Neural cell (in vitro differentiated cells): Measurements from ENCODE around the gene AGBL4. TPM values are rescaled to one million over a fixed set of nuclear protein-coding genes. Genes with fewer than 3 reads are reported as not detected.

Source experiments
- H2AFZ ChIP-seq: fragments of 200-600, 300-800 bp; sonication (generic), shearing (Covaris generic); 2 replicates; pipeline ENCODE4 v1.6.0; 2014; ENCODE audit warnings: low read depth, mild to moderate bottlenecking, antibody characterized with exemption, low read length, moderate library complexity
- H3F3A ChIP-seq: fragments of 200-600 bp; shearing (Covaris generic); 2 replicates; pipeline ENCODE4 v1.6.1; 2016; ENCODE audit warnings: mild to moderate bottlenecking, moderate library complexity, mixed read lengths, antibody characterized with exemption, low read length; ENCODE audit not compliant: insufficient read depth, poor library complexity, severe bottlenecking
- H3K27ac ChIP-seq: fragments of 200-600, 300-800 bp; sonication (generic), shearing (Covaris generic); 2 replicates; pipeline ENCODE4 v1.5.1; 2014; ENCODE audit warnings: mild to moderate bottlenecking, low read length, moderate library complexity
- H3K27me3 ChIP-seq: fragments of 300-800, 200-600 bp; sonication (generic), shearing (Covaris generic); 2 replicates; pipeline ENCODE4 v1.6.0; 2014; ENCODE audit warnings: mild to moderate bottlenecking, low read depth, low read length, moderate library complexity; ENCODE audit not compliant: insufficient read depth
- H3K36me3 ChIP-seq: fragments of 300-800, 200-600 bp; sonication (generic), shearing (Covaris generic); 2 replicates; pipeline ENCODE4 v1.5.1; 2014; ENCODE audit warnings: mild to moderate bottlenecking, antibody characterized with exemption, low read length, moderate library complexity; ENCODE audit not compliant: insufficient read depth
- H3K4me2 ChIP-seq: fragments of 300-800, 200-600 bp; sonication (generic), shearing (Covaris generic); 2 replicates; pipeline ENCODE4 v1.6.0; 2014; ENCODE audit warnings: mild to moderate bottlenecking, low read length
- H3K4me3 ChIP-seq: fragments of 300-800, 200-600 bp; sonication (generic), shearing (Covaris generic); 2 replicates; pipeline ENCODE4 v1.5.1; 2014; ENCODE audit warnings: mild to moderate bottlenecking, low read length, moderate library complexity
- H3K79me2 ChIP-seq: fragments of 200-600 bp; shearing (Covaris generic); replicated peaks from 2 replicates; pipeline ENCODE4 v1.6.0; 2014; ENCODE audit warnings: mild to moderate bottlenecking, low read length, moderate library complexity; ENCODE audit not compliant: insufficient read depth
- H3K9ac ChIP-seq: fragments of 300-800, 200-600 bp; sonication (generic), shearing (Covaris generic); 2 replicates; pipeline ENCODE4 v1.6.1; 2016; ENCODE audit warnings: mild to moderate bottlenecking, low read length, mixed read lengths
- H3K9me2 ChIP-seq: fragments of 200-600 bp; shearing (Covaris generic); 2 replicates; pipeline ENCODE4 v1.6.1; 2016; ENCODE audit warnings: mild to moderate bottlenecking, low read length, mixed read lengths; ENCODE audit not compliant: insufficient read depth
- H3K9me3 ChIP-seq: fragments of 200-600, 300-800 bp; sonication (generic), shearing (Covaris generic); 2 replicates; pipeline ENCODE4 v1.6.1; 2016; ENCODE audit warnings: mild to moderate bottlenecking, mixed run types, low read length, moderate library complexity, mixed read lengths
- H4K20me1 ChIP-seq: fragments of 200-600 bp; shearing (Covaris generic); 2 replicates; pipeline ENCODE4 v1.6.1; 2016; ENCODE audit warnings: mild to moderate bottlenecking, mixed run types; ENCODE audit not compliant: insufficient read depth
- EP300 ChIP-seq: fragments of 450-650 bp; conservative IDR thresholded peaks from 2 replicates; pipeline ENCODE4 v1.6.1; 2014; ENCODE audit warnings: antibody characterized with exemption, mild to moderate bottlenecking, moderate library complexity; ENCODE audit not compliant: poor library complexity, severe bottlenecking
- EZH2 ChIP-seq: fragments of 200-600, 300-800 bp; shearing (Covaris generic), sonication (generic); IDR thresholded peaks from 2 replicates; pipeline ENCODE4 v1.6.1; 2014; ENCODE audit warnings: antibody characterized with exemption, low read length, borderline replicate concordance, mild to moderate bottlenecking; ENCODE audit not compliant: insufficient read depth, poor library complexity, severe bottlenecking
- MXI1 ChIP-seq: fragments of 450-650 bp; conservative IDR thresholded peaks from 2 replicates; pipeline ENCODE4 v1.6.1; 2014; ENCODE audit warnings: antibody characterized with exemption, mild to moderate bottlenecking; ENCODE audit not compliant: poor library complexity, severe bottlenecking
- POLR2AphosphoS5 ChIP-seq: IDR thresholded peaks from 2 replicates; pipeline ENCODE4 v1.6.1; 2012
- RAD21 ChIP-seq: fragments of 450-650 bp; conservative IDR thresholded peaks from 2 replicates; pipeline ENCODE4 v1.6.1; 2014; ENCODE audit warnings: antibody characterized with exemption, mild to moderate bottlenecking, moderate library complexity
- SMC3 ChIP-seq: fragments of 450-650 bp; conservative IDR thresholded peaks from 2 replicates; pipeline ENCODE4 v1.6.1; 2014; ENCODE audit warnings: antibody characterized with exemption, mild to moderate bottlenecking, moderate library complexity; ENCODE audit not compliant: poor library complexity
- TAF1 ChIP-seq: IDR thresholded peaks from 2 replicates; pipeline ENCODE4 v1.6.1; 2012; ENCODE audit warnings: low read depth
- polyA plus RNA-seq: library from polyadenylated mRNA; depleted of rRNA; stranded (reverse); fragments of >200 nt; gene quantifications from 2 replicates; pipeline ENCODE4 v1.2.3, GENCODE V29; 2014
- TF ChIP-seq, protein P1 (sequence below): IDR thresholded peaks from 2 replicates; pipeline ENCODE4 v1.6.1; 2012; ENCODE audit warnings: borderline replicate concordance
- TF ChIP-seq, protein P2 (sequence below): fragments of 450-650 bp; IDR thresholded peaks from 2 replicates; pipeline ENCODE4 v1.5.1; 2014; ENCODE audit warnings: antibody characterized with exemption, mild to moderate bottlenecking, moderate library complexity; ENCODE audit not compliant: poor library complexity, severe bottlenecking

The AGBL4 gene
- polyA plus RNA-seq, 1 donor from 2014 or later = 1.3 TPM

DNA sequence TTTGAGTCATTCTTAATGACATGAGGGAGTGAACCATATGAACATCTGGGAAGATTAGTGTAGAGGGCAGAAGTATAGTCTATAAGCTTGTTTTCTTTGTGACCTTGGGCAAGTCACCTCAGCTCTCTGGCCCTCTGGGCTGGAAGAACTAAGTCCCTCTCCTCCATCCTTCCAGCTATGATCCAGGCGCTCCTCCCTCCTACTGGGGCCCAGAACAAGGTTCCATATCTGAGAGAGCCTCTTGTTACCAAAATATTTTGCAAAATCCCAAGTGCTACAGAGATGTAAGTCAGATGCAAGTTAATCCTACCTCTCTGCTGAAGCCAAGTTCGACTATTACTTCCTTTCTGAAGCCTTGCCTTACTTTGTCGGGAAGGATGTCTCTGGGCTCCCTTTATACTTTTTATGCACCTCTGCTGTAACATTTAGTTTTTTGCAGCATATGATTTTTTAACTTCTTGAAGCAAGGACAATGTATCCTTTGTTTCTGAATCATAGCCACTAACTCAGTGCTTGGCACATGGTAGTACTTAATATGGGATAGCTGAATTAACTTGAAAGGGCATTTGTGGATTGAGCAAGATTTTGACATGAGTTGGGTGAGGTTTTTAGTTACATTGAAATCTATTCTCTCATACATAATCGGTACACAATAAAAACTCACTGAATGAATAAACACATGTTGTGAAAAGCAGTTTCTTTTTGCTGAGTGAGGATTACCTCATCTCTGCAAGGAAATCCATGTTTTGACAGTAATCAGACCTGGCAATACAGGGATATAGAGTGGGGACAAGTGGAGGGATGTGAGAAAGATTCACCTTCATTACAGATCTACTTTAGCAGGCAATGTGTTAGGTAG lies 1192.4 kb downstream of the AGBL4 start:
- Histone ChIP-seq H3K4me2 (no peak overlapping the region), H3K9me2 (no peaks in the 10 kb centered on the region)
- TF ChIP-seq, protein P1, sequence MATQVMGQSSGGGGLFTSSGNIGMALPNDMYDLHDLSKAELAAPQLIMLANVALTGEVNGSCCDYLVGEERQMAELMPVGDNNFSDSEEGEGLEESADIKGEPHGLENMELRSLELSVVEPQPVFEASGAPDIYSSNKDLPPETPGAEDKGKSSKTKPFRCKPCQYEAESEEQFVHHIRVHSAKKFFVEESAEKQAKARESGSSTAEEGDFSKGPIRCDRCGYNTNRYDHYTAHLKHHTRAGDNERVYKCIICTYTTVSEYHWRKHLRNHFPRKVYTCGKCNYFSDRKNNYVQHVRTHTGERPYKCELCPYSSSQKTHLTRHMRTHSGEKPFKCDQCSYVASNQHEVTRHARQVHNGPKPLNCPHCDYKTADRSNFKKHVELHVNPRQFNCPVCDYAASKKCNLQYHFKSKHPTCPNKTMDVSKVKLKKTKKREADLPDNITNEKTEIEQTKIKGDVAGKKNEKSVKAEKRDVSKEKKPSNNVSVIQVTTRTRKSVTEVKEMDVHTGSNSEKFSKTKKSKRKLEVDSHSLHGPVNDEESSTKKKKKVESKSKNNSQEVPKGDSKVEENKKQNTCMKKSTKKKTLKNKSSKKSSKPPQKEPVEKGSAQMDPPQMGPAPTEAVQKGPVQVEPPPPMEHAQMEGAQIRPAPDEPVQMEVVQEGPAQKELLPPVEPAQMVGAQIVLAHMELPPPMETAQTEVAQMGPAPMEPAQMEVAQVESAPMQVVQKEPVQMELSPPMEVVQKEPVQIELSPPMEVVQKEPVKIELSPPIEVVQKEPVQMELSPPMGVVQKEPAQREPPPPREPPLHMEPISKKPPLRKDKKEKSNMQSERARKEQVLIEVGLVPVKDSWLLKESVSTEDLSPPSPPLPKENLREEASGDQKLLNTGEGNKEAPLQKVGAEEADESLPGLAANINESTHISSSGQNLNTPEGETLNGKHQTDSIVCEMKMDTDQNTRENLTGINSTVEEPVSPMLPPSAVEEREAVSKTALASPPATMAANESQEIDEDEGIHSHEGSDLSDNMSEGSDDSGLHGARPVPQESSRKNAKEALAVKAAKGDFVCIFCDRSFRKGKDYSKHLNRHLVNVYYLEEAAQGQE = no peak
- no peak for TF ChIP-seq EP300
- no peak for TF ChIP-seq POLR2AphosphoS5
- no peak for TF ChIP-seq MXI1
- TF ChIP-seq SMC3 = no peak
- no peak for TF ChIP-seq TAF1
- TF ChIP-seq RAD21 = no peak
- TF ChIP-seq EZH2 = no peak
- TF ChIP-seq, protein P2, sequence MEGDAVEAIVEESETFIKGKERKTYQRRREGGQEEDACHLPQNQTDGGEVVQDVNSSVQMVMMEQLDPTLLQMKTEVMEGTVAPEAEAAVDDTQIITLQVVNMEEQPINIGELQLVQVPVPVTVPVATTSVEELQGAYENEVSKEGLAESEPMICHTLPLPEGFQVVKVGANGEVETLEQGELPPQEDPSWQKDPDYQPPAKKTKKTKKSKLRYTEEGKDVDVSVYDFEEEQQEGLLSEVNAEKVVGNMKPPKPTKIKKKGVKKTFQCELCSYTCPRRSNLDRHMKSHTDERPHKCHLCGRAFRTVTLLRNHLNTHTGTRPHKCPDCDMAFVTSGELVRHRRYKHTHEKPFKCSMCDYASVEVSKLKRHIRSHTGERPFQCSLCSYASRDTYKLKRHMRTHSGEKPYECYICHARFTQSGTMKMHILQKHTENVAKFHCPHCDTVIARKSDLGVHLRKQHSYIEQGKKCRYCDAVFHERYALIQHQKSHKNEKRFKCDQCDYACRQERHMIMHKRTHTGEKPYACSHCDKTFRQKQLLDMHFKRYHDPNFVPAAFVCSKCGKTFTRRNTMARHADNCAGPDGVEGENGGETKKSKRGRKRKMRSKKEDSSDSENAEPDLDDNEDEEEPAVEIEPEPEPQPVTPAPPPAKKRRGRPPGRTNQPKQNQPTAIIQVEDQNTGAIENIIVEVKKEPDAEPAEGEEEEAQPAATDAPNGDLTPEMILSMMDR = no peak

DNA sequence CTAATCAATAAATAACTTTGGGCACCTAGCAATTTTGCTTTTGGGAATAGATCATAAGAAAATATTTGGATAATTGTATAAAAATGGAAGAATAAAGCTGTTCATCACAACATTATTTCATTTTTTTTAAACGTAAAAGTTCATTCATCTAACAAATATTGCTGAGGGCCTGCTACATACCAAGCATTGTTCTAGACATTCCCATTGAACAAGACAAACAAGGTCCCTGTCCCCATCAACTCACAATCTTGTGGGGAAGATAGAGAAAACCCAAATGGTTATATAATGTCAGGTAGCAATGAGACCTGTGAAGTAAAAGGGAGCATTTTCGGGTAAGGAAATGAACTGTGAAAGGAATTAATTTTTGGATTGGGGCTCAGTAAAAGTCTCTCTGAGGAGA lies 1193.0 kb downstream of the AGBL4 start:
- TF ChIP-seq SMC3 = no peak
- TF ChIP-seq EP300 = no peak
- no peaks in the 10 kb centered on the region for H4K20me1 ChIP-seq
- no peaks in the 10 kb centered on the region for H3F3A ChIP-seq
- no peaks in the 10 kb centered on the region for H3K79me2 ChIP-seq
- H3K9me3 ChIP-seq = no peaks in the 10 kb centered on the region
- H3K9me2 ChIP-seq = no peaks in the 10 kb centered on the region
- H3K27me3 ChIP-seq = no peaks in the 10 kb centered on the region
- H3K4me2 ChIP-seq = no peak overlapping the region
- H2AFZ ChIP-seq = no peak overlapping the region
- H3K9ac ChIP-seq = no peak overlapping the region
- H3K4me3 ChIP-seq = no peak overlapping the region
- H3K27ac ChIP-seq = no peak overlapping the region
- H3K36me3 ChIP-seq = no peaks in the 10 kb centered on the region

More for the DNA sequence above, 1192.4 kb downstream of the AGBL4 start:
- H3K9ac ChIP-seq = no peak overlapping the region
- H3K9me3 ChIP-seq = no peaks in the 10 kb centered on the region
- H2AFZ ChIP-seq = no peak overlapping the region
- H4K20me1 ChIP-seq = no peaks in the 10 kb centered on the region
- no peaks in the 10 kb centered on the region for H3K36me3 ChIP-seq
- no peaks in the 10 kb centered on the region for H3K27me3 ChIP-seq
- no peak overlapping the region for H3K27ac ChIP-seq
- H3K79me2 ChIP-seq = no peaks in the 10 kb centered on the region
- no peak overlapping the region for H3K4me3 ChIP-seq
- H3F3A ChIP-seq = no peaks in the 10 kb centered on the region
